Breast epithelium (tissue), 4 donors: ENCODE data around the gene PCDHGA10. TPM values are rescaled to one million over a fixed set of nuclear protein-coding genes. Genes with fewer than 3 reads are reported as not detected.
"Not testable (repeated sequence)": the region's sequence is repeated elsewhere in the genome, so short reads cannot be mapped to it uniquely, and the experiment has no call there.

Experiments used
- DNase-seq, 2 donors: peaks; one replicate each; pipeline ENCODE4 v3.0.0-alpha.2; 2019; ENCODE audit warnings: low spot score in 2 of 2
- H3K27ac ChIP-seq, 2 donors: fragments of 200-600 bp; sonication (generic) in 1 of 2; one replicate each; pipeline ENCODE4 v1.5.1; 2016 to 2019; ENCODE audit warnings: mild to moderate bottlenecking in 1 of 2
- H3K27me3 ChIP-seq, 2 donors: fragments of 200-600 bp; sonication (generic) in 1 of 2; one replicate each; pipeline versions ENCODE4 v1.5.1 to v1.6.0; 2017 to 2019; ENCODE audit warnings: control low read depth in 1 of 2, mild to moderate bottlenecking in 1 of 2
- H3K36me3 ChIP-seq: fragments of 200-600 bp; one replicate; pipeline ENCODE4 v1.5.1; 2019
- H3K4me1 ChIP-seq, 2 donors: fragments of 200-600 bp; sonication (generic); one replicate each; pipeline ENCODE4 v1.5.1; 2016 to 2019; ENCODE audit warnings: control low read depth in 1 of 2
- H3K4me3 ChIP-seq, 3 donors: fragments of 200-600 bp; sonication (generic); 1 replicate in 2 of 3; 2 replicates in 1 of 3; pipeline ENCODE4 v1.5.1; 2016 to 2019; ENCODE audit warnings: mild to moderate bottlenecking in 3 of 3, moderate library complexity in 2 of 3
- H3K9me3 ChIP-seq, 2 donors: fragments of 200-600 bp; sonication (generic) in 1 of 2; one replicate each; pipeline ENCODE4 v1.5.1; 2016 to 2019; ENCODE audit warnings: control low read depth in 1 of 2
- POLR2A ChIP-seq: fragments of 450-650 bp; IDR thresholded peaks from one replicate; pipeline ENCODE4 v1.6.1; 2016; ENCODE audit warnings: antibody characterized with exemption, mild to moderate bottlenecking, moderate library complexity
- POLR2AphosphoS5 ChIP-seq, 3 donors: sonication (generic); formaldehyde crosslinking; IDR thresholded peaks; one replicate each; pipeline ENCODE4 v1.6.1; 2017; ENCODE audit warnings: antibody characterized with exemption in 3 of 3
- intact Hi-C: fragments of 100-400 bp; cut with DNase I; formaldehyde crosslinking; loops from one replicate; pipeline ENCODE4 v1.15.1; 2023; ENCODE audit warnings: low total_unique reads
- total RNA-seq, 3 donors: library from RNA; depleted of rRNA; stranded (reverse); fragments of >200 nt; gene quantifications; one replicate each; pipeline ENCODE4 v1.1.0, GENCODE V29; 2016
- TF ChIP-seq, protein P1 (sequence below), 3 donors: fragments of 450-650 bp; IDR thresholded peaks; one replicate each; pipeline ENCODE4 v1.5.1; 2016 to 2017; ENCODE audit warnings: antibody characterized with exemption in 3 of 3, mild to moderate bottlenecking in 3 of 3, moderate library complexity in 3 of 3

PCDHGA10 gene
- total RNA-seq, 3 donors from 2014 or later, result 7.2 to 10.7 (median 10.5) TPM

- H3K27ac ChIP-seq, result no peak overlapping the region
- no peaks in the 10 kb centered on the region for H3K4me1 ChIP-seq
- no peaks in the 10 kb centered on the region for H3K36me3 ChIP-seq
- H3K9me3 ChIP-seq, result peaks cover 91 to 99% of the 10 kb centered on the region in 2 donors
- no peaks in the 10 kb centered on the region for H3K27me3 ChIP-seq
- TF ChIP-seq POLR2AphosphoS5 (IDR thresholded peaks at IDR 0.05) (no peak), POLR2A (no peak)
- TF ChIP-seq, protein P1, sequence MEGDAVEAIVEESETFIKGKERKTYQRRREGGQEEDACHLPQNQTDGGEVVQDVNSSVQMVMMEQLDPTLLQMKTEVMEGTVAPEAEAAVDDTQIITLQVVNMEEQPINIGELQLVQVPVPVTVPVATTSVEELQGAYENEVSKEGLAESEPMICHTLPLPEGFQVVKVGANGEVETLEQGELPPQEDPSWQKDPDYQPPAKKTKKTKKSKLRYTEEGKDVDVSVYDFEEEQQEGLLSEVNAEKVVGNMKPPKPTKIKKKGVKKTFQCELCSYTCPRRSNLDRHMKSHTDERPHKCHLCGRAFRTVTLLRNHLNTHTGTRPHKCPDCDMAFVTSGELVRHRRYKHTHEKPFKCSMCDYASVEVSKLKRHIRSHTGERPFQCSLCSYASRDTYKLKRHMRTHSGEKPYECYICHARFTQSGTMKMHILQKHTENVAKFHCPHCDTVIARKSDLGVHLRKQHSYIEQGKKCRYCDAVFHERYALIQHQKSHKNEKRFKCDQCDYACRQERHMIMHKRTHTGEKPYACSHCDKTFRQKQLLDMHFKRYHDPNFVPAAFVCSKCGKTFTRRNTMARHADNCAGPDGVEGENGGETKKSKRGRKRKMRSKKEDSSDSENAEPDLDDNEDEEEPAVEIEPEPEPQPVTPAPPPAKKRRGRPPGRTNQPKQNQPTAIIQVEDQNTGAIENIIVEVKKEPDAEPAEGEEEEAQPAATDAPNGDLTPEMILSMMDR (IDR thresholded peaks at IDR 0.05), result no peak
- no peak for DNase-seq
- intact Hi-C loops, result loop anchor here (10.0 kb wide), 1 partner anchor 127 kb away; no protein-coding TSS in a partner anchor
- peak overlapping the region in 1 of 3 donors; percentile 34 for H3K4me3 ChIP-seq
These were observed 15.1 kb downstream of the PCDHGA10 start for GRCh38 chr5:141427783-141428426.

DNA sequence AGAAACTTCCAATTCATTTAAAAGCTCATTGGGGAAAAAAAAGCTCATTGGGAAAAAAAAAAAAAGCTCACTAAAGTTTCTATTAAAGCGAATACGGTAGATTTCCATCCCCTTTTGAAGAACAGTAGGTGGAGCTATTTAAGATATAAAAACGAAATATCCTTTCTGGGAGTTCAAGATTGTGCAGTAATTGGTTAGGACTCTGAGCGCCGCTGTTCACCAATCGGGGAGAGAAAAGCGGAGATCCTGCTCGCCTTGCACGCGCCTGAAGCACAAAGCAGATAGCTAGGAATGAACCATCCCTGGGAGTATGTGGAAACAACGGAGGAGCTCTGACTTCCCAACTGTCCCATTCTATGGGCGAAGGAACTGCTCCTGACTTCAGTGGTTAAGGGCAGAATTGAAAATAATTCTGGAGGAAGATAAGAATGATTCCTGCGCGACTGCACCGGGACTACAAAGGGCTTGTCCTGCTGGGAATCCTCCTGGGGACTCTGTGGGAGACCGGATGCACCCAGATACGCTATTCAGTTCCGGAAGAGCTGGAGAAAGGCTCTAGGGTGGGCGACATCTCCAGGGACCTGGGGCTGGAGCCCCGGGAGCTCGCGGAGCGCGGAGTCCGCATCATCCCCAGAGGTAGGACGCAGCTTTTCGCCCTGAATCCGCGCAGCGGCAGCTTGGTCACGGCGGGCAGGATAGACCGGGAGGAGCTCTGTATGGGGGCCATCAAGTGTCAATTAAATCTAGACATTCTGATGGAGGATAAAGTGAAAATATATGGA lies 17.7 kb downstream of the PCDHGA10 start, which contains the start of gene PCDHGA12:
PCDHGA12 (plus strand) TSS at position 176 of the 782 bp plus-strand sequence; CDS start at position 429, 253 bp downstream.
- DNase-seq, result no peak
- Histone ChIP-seq H3K9me3 (peaks cover 88 to 99% of the 10 kb centered on the region in 2 donors), H3K4me1 (no peaks in the 10 kb centered on the region), H3K4me3 (peak within 1 kb of the TSS; percentile 26 to 48 (median 36)), H3K27ac (no peak within 1 kb of the TSS), H3K27me3 (no peaks in the 10 kb centered on the region), H3K36me3 (no peaks in the 10 kb centered on the region)
- TF ChIP-seq POLR2AphosphoS5 (IDR thresholded peaks at IDR 0.05), result no peak
- TF ChIP-seq, protein P1 (IDR thresholded peaks at IDR 0.05), result no peak
- TF ChIP-seq POLR2A, result no peak
- intact Hi-C loops, result no loop called here

GRCh38 chr5:141431286-141431685 lies 18.5 kb downstream of the PCDHGA10 start:
- peak overlapping the region; percentile 26 to 48 (median 36) for H3K4me3 ChIP-seq

GRCh38 chr5:141432308-141432707 lies 19.5 kb downstream of the PCDHGA10 start:
- H3K27me3 ChIP-seq, result not testable (repeated sequence)
- H3K9me3 ChIP-seq, result peaks cover 86 to 99% of the 10 kb centered on the region in 2 donors

More at GRCh38 chr5:141431286-141431685, 18.5 kb downstream of the PCDHGA10 start:
- H3K36me3 ChIP-seq, result no peaks in the 10 kb centered on the region
- no peak for DNase-seq
- no peaks in the 10 kb centered on the region for H3K27me3 ChIP-seq
- no peak overlapping the region for H3K27ac ChIP-seq
- peaks cover 86 to 99% of the 10 kb centered on the region in 2 donors for H3K9me3 ChIP-seq
- TF ChIP-seq POLR2A (no peak), POLR2AphosphoS5 (IDR thresholded peaks at IDR 0.05) (no peak)
- TF ChIP-seq, protein P1 (IDR thresholded peaks at IDR 0.05), result no peak
- H3K4me1 ChIP-seq, result no peaks in the 10 kb centered on the region
- intact Hi-C loops, result no loop called here

GRCh38 chr5:141432726-141433125 lies 19.9 kb downstream of the PCDHGA10 start:
- H3K27me3 ChIP-seq, intact Hi-C loops, H3K4me1 ChIP-seq, H3K36me3 ChIP-seq, DNase-seq, H3K27ac ChIP-seq: not testable (repeated sequence)
- H3K9me3 ChIP-seq, result peaks cover 86 to 99% of the 10 kb centered on the region in 2 donors
- peak overlapping the region in 1 of 3 donors; percentile 27 for H3K4me3 ChIP-seq

More at GRCh38 chr5:141432308-141432707, 19.5 kb downstream of the PCDHGA10 start:
- intact Hi-C loops, H3K4me1 ChIP-seq, H3K27ac ChIP-seq, DNase-seq, H3K36me3 ChIP-seq: not testable (repeated sequence)
- peak overlapping the region in 1 of 3 donors; percentile 48 for H3K4me3 ChIP-seq

DNA sequence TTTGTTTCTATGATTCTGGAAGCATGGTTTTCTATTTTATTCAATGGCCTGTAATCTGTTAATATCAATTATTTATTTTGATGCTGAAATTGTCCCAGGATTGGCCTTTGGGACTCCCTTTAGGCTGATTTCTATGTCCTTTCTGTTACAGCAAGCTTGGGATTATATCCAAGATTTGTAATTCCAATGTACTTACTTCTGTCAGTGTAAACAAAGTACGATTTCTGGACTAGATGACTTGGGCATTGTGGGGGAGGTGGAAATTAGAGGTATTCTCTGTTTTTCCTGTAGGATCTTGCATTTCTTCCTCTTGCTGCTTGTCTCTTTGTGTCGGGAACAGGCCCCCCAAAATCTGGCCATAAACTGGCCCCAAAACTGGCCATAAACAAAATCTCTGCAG lies 21.2 kb downstream of the PCDHGA10 start:
- H3K4me3 ChIP-seq, result no peak overlapping the region
- no peaks in the 10 kb centered on the region for H3K27me3 ChIP-seq
- TF ChIP-seq POLR2A, result no peak
- TF ChIP-seq, protein P1 (IDR thresholded peaks at IDR 0.05), result no peak
- no peak for TF ChIP-seq POLR2AphosphoS5 (IDR thresholded peaks at IDR 0.05)
- no peak for DNase-seq
- H3K9me3 ChIP-seq, result peaks cover 84 to 99% of the 10 kb centered on the region in 2 donors
- no peak overlapping the region for H3K27ac ChIP-seq
- H3K4me1 ChIP-seq, result no peaks in the 10 kb centered on the region
- H3K36me3 ChIP-seq, result no peaks in the 10 kb centered on the region
- intact Hi-C loops, result no loop called here
